GM12878 (cell line): ENCODE results near the gene STAT4. TPM values are rescaled to one million over a fixed set of nuclear protein-coding genes. Genes with fewer than 3 reads are reported as not detected.

Experiments
- ATAC-seq: fragments of 200-7000 bp; cut with Tn5 transposase; 3 replicates; pipeline ENCODE4 v1.9.1; 2020; ENCODE audit warnings: mild to moderate bottlenecking, moderate library complexity
- BruUV-seq: library from RNA; stranded (reverse); fragments of 400-500 nt; replicated peaks from 2 replicates; lab custom pipeline; 2021; lab: Mats Ljungman, UMichigan
- CTCF ChIA-PET: fragments of 300-600 bp; sonication (Branson Sonifier 250); formaldehyde crosslinking; extraction: SDS; loops from one replicate; lab custom pipeline; 2021; ENCODE audit warnings: inconsistent platforms; lab: Yijun Ruan, JAX
- POLR2A ChIA-PET: fragments of 350-600 bp; formaldehyde crosslinking; extraction: SDS; loops from one replicate; lab custom pipeline; 2021; ENCODE audit warnings: inconsistent platforms; lab: Charles Lee
- RAD21 ChIA-PET: fragments of 300-600 bp; sonication (Branson Sonifier 250); formaldehyde crosslinking; loops from one replicate; lab custom pipeline; 2023; ENCODE audit warnings: antibody characterized with exemption; ENCODE audit not compliant: unreplicated experiment; lab: Charles Lee
- SMC1A ChIA-PET: fragments of 300-600 bp; sonication (Branson Sonifier 250); formaldehyde crosslinking; loops from one replicate; lab custom pipeline; 2023; ENCODE audit not compliant: unreplicated experiment, uncharacterized antibody; lab: Charles Lee
- DNase-seq: peaks from one replicate; pipeline ENCODE4 v3.0.0-alpha.2; 2011; ENCODE audit warnings: low read depth, low spot score
- FAIRE-seq: peaks from 3 replicates; lab custom pipeline; 2011; peaks lifted over from hg19 to GRCh38; lab: Jason Lieb, UNC
- H2AFZ ChIP-seq: 2 replicates; pipeline ENCODE4 v1.6.0; 2011; ENCODE audit warnings: low read depth, low read length, control low read depth; ENCODE audit not compliant: control insufficient read depth
- H3K27ac ChIP-seq: 2 replicates; pipeline ENCODE4 v1.5.1; 2011; ENCODE audit warnings: control low read depth; ENCODE audit not compliant: control insufficient read depth, insufficient read depth
- H3K27me3 ChIP-seq, 2 experiments: replicated peaks in 1 of 2; 2 replicates each; pipeline versions ENCODE4 v1.6.0 to v1.6.1; 2011; ENCODE audit warnings: low read length in 1 of 2; ENCODE audit not compliant: control insufficient read depth in 2 of 2, insufficient read depth in 2 of 2
- H3K36me3 ChIP-seq, 2 experiments: 2 replicates each; pipeline ENCODE4 v1.5.1; 2011; ENCODE audit warnings: low read length in 1 of 2; ENCODE audit not compliant: control insufficient read depth in 2 of 2, insufficient read depth in 2 of 2
- H3K4me1 ChIP-seq: 2 replicates; pipeline ENCODE4 v1.6.1; 2011; ENCODE audit warnings: mild to moderate bottlenecking, low read length, moderate library complexity, mixed read lengths; ENCODE audit not compliant: control insufficient read depth, insufficient read depth
- H3K4me2 ChIP-seq: 2 replicates; pipeline ENCODE4 v1.6.0; 2011; ENCODE audit warnings: control low read depth; ENCODE audit not compliant: control insufficient read depth, insufficient read depth
- H3K4me3 ChIP-seq: fragments of 200-600 bp; sonication (generic); 2 replicates; pipeline ENCODE4 v1.5.1; 2016
- H3K79me2 ChIP-seq: 2 replicates; pipeline ENCODE4 v1.6.0; 2011; ENCODE audit warnings: low read length; ENCODE audit not compliant: control insufficient read depth, insufficient read depth
- H3K9ac ChIP-seq: 2 replicates; pipeline ENCODE4 v1.8.0; 2011; ENCODE audit warnings: low read length, control low read depth, mixed read lengths; ENCODE audit not compliant: control insufficient read depth, insufficient read depth
- H3K9me3 ChIP-seq: replicated peaks from 3 replicates; pipeline ENCODE4 v1.5.1; 2011; ENCODE audit warnings: mild to moderate bottlenecking, low read length; ENCODE audit not compliant: control insufficient read depth, insufficient read depth
- H4K20me1 ChIP-seq: 2 replicates; pipeline ENCODE4 v1.6.0; 2011; ENCODE audit not compliant: control insufficient read depth, insufficient read depth
- CREB1 ChIP-seq: IDR thresholded peaks from 2 replicates; pipeline ENCODE4 v1.6.1; 2012; ENCODE audit warnings: low read depth, mild to moderate bottlenecking, inconsistent platforms
- EGR1 ChIP-seq, 2 experiments: IDR thresholded peaks; 1 replicate in 1 of 2; 2 replicates in 1 of 2; pipeline ENCODE4 v1.6.1; 2011 to 2012; ENCODE audit warnings: low read depth in 2 of 2, low read length in 2 of 2, borderline replicate concordance in 1 of 2, mild to moderate bottlenecking in 1 of 2, moderate library complexity in 1 of 2
- ETV6 ChIP-seq, 2 experiments: fragments of 450-650 bp in 1 of 2; IDR thresholded peaks in 1 of 2; conservative IDR thresholded peaks in 1 of 2; 2 replicates each; pipeline ENCODE4 v1.6.1; 2014; ENCODE audit warnings: antibody characterized with exemption in 1 of 2, borderline replicate concordance in 1 of 2, low read depth in 1 of 2, mild to moderate bottlenecking in 1 of 2, moderate library complexity in 1 of 2
- HDAC2 ChIP-seq: fragments of 200-600 bp; sonication (generic); IDR thresholded peaks from 2 replicates; pipeline ENCODE4 v1.6.1; 2017
- HDGF ChIP-seq: fragments of 450-650 bp; IDR thresholded peaks from 2 replicates; pipeline ENCODE4 v1.6.1; 2016; ENCODE audit warnings: antibody characterized with exemption
- NFYA ChIP-seq: IDR thresholded peaks from 2 replicates; pipeline ENCODE4 v1.6.1; 2011; ENCODE audit warnings: low read depth, mild to moderate bottlenecking, low read length, improper control_type of control experiment, borderline replicate concordance
- NR2C1 ChIP-seq: fragments of 450-650 bp; IDR thresholded peaks from 2 replicates; pipeline ENCODE4 v1.6.1; 2017; ENCODE audit warnings: antibody characterized with exemption, mild to moderate bottlenecking, moderate library complexity
- POLR2A ChIP-seq: IDR thresholded peaks from 2 replicates; pipeline ENCODE4 v1.6.1; 2011; ENCODE audit warnings: low read depth, mild to moderate bottlenecking, low read length
- POU2F2 ChIP-seq: IDR thresholded peaks from 3 replicates; pipeline ENCODE4 v1.6.1; 2011; ENCODE audit warnings: low read depth, mild to moderate bottlenecking, low read length, borderline replicate concordance
- RBBP5 ChIP-seq: fragments of 200-600 bp; sonication (generic); conservative IDR thresholded peaks from 2 replicates; pipeline ENCODE4 v1.6.1; 2016
- SMAD1 ChIP-seq: fragments of 450-650 bp; IDR thresholded peaks from 2 replicates; pipeline ENCODE4 v1.6.1; 2018; ENCODE audit warnings: mild to moderate bottlenecking, low read depth; ENCODE audit not compliant: partially characterized antibody
- SUZ12 ChIP-seq: fragments of 200-600 bp; sonication (generic); IDR thresholded peaks from one replicate; pipeline ENCODE4 v1.6.1; 2018; ENCODE audit warnings: antibody characterized with exemption, mild to moderate bottlenecking; ENCODE audit not compliant: unreplicated experiment
- YY1 ChIP-seq: IDR thresholded peaks from 2 replicates; pipeline ENCODE4 v1.6.1; 2011; ENCODE audit warnings: low read depth, mild to moderate bottlenecking, low read length
- ZNF207 ChIP-seq: fragments of 450-650 bp; IDR thresholded peaks from 2 replicates; pipeline ENCODE4 v1.6.1; 2014; ENCODE audit warnings: antibody characterized with exemption, mild to moderate bottlenecking, borderline replicate concordance
- ZNF274 ChIP-seq: IDR thresholded peaks from one replicate; pipeline ENCODE4 v1.8.0; 2011; ENCODE audit not compliant: insufficient read length, insufficient read depth
- ZNF622 ChIP-seq: fragments of 450-650 bp; IDR thresholded peaks from 2 replicates; pipeline ENCODE4 v1.6.1; 2017; ENCODE audit warnings: mild to moderate bottlenecking, inconsistent platforms
- WGBS: methylation state at CpG from one replicate; pipeline ENCODE4 v1.1.6; 2016; ENCODE audit warnings: low lambda C conversion rate; ENCODE audit not compliant: insufficient replicate concordance, insufficient coverage; ENCODE audit errors: missing lambda C conversion rate; 5-methylcytosine and 5-hydroxymethylcytosine counted together
- in situ Hi-C: fragments of 300-500 bp; cut with MboI; formaldehyde crosslinking; loops from 9 replicates; pipeline ENCODE4 v1.14.3; 2018; ENCODE audit warnings: mixed read lengths
- intact Hi-C: fragments of 100-400 bp; cut with micrococcal nuclease; formaldehyde crosslinking; loops from one replicate; pipeline ENCODE4 v1.14.2; 2022; ENCODE audit not compliant: unreplicated experiment
- polyA plus RNA-seq, 11 experiments: library from polyadenylated mRNA; depleted of rRNA in 4 of 11; unstranded in 6 of 11; stranded (reverse) in 5 of 11; fragments of >200 nt; fragmentation: Nextera tagmentation in 4 of 11; fragmentation: Illumina TruSeq in 1 of 11; extraction: Ambion mirVana in 4 of 11; extraction: Trizol in 1 of 11; gene quantifications; 1 replicate in 1 of 11; 2 replicates in 10 of 11; pipeline versions ENCODE4 v1.2.1 to v1.2.3, GENCODE V29; 2011 to 2016; ENCODE audit warnings: inconsistent platforms in 2 of 11, missing spikeins in 2 of 11, low read depth in 1 of 11
- total RNA-seq, 4 experiments: library from RNA; depleted of rRNA in 3 of 4; stranded (reverse); fragments of >200 nt in 3 of 4; fragmentation: Illumina TruSeq in 1 of 4; extraction: Trizol in 1 of 4; gene quantifications; 2 replicates each; pipeline versions ENCODE4 v1.2.1 to v1.2.3, GENCODE V29; 2013 to 2021
- TF ChIP-seq, protein P1 (sequence below): fragments of 450-650 bp; IDR thresholded peaks from 2 replicates; pipeline ENCODE4 v1.6.1; 2014; ENCODE audit warnings: mild to moderate bottlenecking
- TF ChIP-seq, protein P2 (sequence below): fragments of 450-650 bp; IDR thresholded peaks from 2 replicates; pipeline ENCODE4 v1.6.1; 2016; ENCODE audit warnings: mild to moderate bottlenecking, moderate library complexity, borderline replicate concordance

STAT4 gene
- total and polyA plus RNA-seq, 10 of the 15 experiments (the other 5 are each of a cell fraction or from before 2014, with no cell fraction given), result 3.1 to 9.3 (median 7.1) TPM

DNA sequence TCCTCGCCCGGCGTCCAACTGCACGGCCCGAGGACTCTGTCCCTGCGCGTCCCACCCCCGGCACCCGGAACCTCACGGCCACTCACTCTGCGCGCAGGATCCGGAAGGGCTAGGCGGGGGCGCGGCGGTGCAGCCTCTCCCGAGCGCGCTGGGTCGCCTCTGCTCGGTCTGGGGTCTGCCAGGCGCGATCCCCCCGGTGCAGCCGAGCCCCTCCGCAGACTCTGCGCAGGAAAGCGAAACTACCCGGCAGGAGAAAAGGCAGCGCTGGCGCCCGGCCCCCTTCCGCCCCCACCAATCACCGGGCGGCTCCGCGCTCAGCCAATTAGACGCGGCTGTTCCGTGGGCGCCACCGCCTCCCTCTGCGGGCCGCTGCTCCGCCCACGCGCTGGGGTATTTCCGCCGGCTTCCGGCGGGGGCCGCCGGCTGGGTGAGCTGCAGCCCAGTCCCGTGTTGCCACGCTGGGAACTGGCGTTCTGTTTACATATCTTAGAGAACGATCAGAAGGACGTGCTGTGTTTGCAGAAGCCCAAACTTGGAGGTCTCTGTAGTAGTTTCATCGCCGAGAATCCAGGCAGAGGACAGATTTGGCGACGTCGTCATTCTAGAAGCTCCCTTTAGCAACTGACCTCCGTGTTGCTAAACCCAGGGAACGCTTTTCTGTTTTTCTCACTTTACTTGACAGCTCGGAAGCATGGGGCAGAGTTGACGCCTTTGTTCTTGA lies 136.7 kb downstream of the STAT4 start, which contains the start of gene STAT1:
Gene STAT1 (minus strand): TSS at position 240 of the 721 bp plus-strand sequence. CDS start 4,168 bp downstream, outside the sequence.
- Histone ChIP-seq H3K27me3 (no peaks in the 10 kb centered on the region), H3K4me3 (peak within 1 kb of the TSS; percentile 92), H3K27ac (peak within 1 kb of the TSS; percentile 97), H3K9me3 (no peaks in the 10 kb centered on the region; the same call in 2 of the 3 replicates), H3K4me1 (peaks cover 27% of the 10 kb centered on the region), H3K9ac (peak within 1 kb of the TSS; percentile 95), H2AFZ (no peak within 1 kb of the TSS), H3K36me3 (peaks cover 0 to 21% of the 10 kb centered on the region in 2 experiments; a peak in 3 of 4 replicates), H3K4me2 (peak within 1 kb of the TSS; percentile 77), H3K79me2 (peaks cover 56% of the 10 kb centered on the region), H4K20me1 (peaks cover 6% of the 10 kb centered on the region)
- DNase-seq (peak; percentile 75), FAIRE-seq (no peak), ATAC-seq (peak; percentile 86)
- POLR2A ChIA-PET, result interaction anchor here (0.6 to 5.7 kb wide), 5 partner anchors 8 to 132 kb away, joined by 3 to 75 read pairs (median 4); no protein-coding TSS in a partner anchor
- BruUV-seq, result no TSS peak
- intact Hi-C loops (loop anchor here (2.0 to 5.0 kb wide), 2 partner anchors 132 to 661 kb away; partner anchors contain the start of gene GLS), in situ Hi-C loops (no loop called here)
- CTCF ChIA-PET, result interaction anchor here (0.7 to 1.0 kb wide), 2 partner anchors 39 to 99 kb away, joined by 3 to 5 read pairs; no protein-coding TSS in a partner anchor
- RAD21 ChIA-PET, result interaction anchor here (0.6 to 3.1 kb wide), 8 partner anchors 9 to 1216 kb away, joined by 3 to 12 read pairs (median 4); no protein-coding TSS in a partner anchor
- SMC1A ChIA-PET, result interaction anchor here (1.0 to 3.4 kb wide), 10 partner anchors 9 to 164 kb away, joined by 3 to 17 read pairs (median 5); no protein-coding TSS in a partner anchor
- WGBS, result 2% methylated on average over 68 of the region's 68 CpGs
- peak; percentile 100 for TF ChIP-seq POLR2A
- peak; percentile 27 for TF ChIP-seq SMAD1
- TF ChIP-seq HDAC2, result no peak
- TF ChIP-seq, protein P1, sequence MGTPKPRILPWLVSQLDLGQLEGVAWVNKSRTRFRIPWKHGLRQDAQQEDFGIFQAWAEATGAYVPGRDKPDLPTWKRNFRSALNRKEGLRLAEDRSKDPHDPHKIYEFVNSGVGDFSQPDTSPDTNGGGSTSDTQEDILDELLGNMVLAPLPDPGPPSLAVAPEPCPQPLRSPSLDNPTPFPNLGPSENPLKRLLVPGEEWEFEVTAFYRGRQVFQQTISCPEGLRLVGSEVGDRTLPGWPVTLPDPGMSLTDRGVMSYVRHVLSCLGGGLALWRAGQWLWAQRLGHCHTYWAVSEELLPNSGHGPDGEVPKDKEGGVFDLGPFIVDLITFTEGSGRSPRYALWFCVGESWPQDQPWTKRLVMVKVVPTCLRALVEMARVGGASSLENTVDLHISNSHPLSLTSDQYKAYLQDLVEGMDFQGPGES, result peak; percentile 51; the same call in 1 of the 2 replicates
- no peak for TF ChIP-seq RBBP5
- TF ChIP-seq SUZ12, result no peak
- no peak for TF ChIP-seq ZNF274
- TF ChIP-seq NFYA, result no peak; the same call in 1 of the 2 replicates
- TF ChIP-seq YY1, result peak; percentile 84
- no peak; the same call in none of the 2 replicates for TF ChIP-seq ZNF207
- peak; percentile 95 to 100 for TF ChIP-seq EGR1 (IDR thresholded peaks at IDR 0.05; ENCODE audit: borderline replicate concordance in 1 of 2, low read depth in 2 of 2, low read length in 2 of 2)
- peak; percentile 78 for TF ChIP-seq CREB1
- TF ChIP-seq, protein P2, sequence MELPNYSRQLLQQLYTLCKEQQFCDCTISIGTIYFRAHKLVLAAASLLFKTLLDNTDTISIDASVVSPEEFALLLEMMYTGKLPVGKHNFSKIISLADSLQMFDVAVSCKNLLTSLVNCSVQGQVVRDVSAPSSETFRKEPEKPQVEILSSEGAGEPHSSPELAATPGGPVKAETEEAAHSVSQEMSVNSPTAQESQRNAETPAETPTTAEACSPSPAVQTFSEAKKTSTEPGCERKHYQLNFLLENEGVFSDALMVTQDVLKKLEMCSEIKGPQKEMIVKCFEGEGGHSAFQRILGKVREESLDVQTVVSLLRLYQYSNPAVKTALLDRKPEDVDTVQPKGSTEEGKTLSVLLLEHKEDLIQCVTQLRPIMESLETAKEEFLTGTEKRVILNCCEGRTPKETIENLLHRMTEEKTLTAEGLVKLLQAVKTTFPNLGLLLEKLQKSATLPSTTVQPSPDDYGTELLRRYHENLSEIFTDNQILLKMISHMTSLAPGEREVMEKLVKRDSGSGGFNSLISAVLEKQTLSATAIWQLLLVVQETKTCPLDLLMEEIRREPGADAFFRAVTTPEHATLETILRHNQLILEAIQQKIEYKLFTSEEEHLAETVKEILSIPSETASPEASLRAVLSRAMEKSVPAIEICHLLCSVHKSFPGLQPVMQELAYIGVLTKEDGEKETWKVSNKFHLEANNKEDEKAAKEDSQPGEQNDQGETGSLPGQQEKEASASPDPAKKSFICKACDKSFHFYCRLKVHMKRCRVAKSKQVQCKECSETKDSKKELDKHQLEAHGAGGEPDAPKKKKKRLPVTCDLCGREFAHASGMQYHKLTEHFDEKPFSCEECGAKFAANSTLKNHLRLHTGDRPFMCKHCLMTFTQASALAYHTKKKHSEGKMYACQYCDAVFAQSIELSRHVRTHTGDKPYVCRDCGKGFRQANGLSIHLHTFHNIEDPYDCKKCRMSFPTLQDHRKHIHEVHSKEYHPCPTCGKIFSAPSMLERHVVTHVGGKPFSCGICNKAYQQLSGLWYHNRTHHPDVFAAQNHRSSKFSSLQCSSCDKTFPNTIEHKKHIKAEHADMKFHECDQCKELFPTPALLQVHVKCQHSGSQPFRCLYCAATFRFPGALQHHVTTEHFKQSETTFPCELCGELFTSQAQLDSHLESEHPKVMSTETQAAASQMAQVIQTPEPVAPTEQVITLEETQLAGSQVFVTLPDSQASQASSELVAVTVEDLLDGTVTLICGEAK, result peak; percentile 70; the same call in 1 of the 2 replicates
- TF ChIP-seq HDGF, result peak; percentile 50; the same call in 1 of the 2 replicates
- peak; percentile 98 for TF ChIP-seq POU2F2
- 0 out of 2 replicates have a peak, but pooled peaks have one; percentile 37 for TF ChIP-seq NR2C1
- TF ChIP-seq ETV6 (conservative IDR thresholded peaks at IDR 0.05 in 1 of 2, IDR thresholded peaks at IDR 0.05 in 1 of 2; ENCODE audit: borderline replicate concordance in 1 of 2, low read depth in 1 of 2), result peak in 1 of 2 experiments; percentile 86; a peak in 2 of 4 replicates
- no peak for TF ChIP-seq ZNF622
